GM12864 (cell line): ENCODE measurements around the gene SIM1.

ENCODE experiments used
- DNase-seq: peaks from one replicate; pipeline ENCODE4 v3.0.0-alpha.2; 2011; ENCODE audit warnings: low read depth
- H3K4me3 ChIP-seq: 2 replicates; pipeline ENCODE4 v1.5.1; 2011; ENCODE audit warnings: mild to moderate bottlenecking, low read depth, low read length, control low read depth
- TF ChIP-seq, protein P1 (sequence below): IDR thresholded peaks from 2 replicates; pipeline ENCODE4 v1.5.1; 2011; ENCODE audit warnings: low read depth, mild to moderate bottlenecking, moderate library complexity, low read length, control low read depth, inconsistent platforms; ENCODE audit errors: missing control alignments

The SIM1 gene

DNA sequence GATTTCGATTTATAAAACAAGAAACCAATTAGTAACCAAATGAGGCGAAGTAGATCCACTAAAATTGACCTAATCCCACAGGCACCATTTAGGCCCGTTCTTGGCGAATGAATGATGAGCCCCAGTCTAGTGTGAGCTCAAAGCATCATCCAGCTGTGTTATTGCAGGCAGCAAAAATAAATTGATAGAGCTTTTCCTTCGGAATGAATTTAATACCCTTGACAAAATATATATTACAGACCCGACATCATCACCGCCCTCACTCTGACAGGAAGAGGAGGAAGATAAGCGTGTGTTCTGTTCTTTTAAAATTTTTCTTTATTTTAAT lies 7.8 kb downstream of the SIM1 start:
- TF ChIP-seq, protein P1, sequence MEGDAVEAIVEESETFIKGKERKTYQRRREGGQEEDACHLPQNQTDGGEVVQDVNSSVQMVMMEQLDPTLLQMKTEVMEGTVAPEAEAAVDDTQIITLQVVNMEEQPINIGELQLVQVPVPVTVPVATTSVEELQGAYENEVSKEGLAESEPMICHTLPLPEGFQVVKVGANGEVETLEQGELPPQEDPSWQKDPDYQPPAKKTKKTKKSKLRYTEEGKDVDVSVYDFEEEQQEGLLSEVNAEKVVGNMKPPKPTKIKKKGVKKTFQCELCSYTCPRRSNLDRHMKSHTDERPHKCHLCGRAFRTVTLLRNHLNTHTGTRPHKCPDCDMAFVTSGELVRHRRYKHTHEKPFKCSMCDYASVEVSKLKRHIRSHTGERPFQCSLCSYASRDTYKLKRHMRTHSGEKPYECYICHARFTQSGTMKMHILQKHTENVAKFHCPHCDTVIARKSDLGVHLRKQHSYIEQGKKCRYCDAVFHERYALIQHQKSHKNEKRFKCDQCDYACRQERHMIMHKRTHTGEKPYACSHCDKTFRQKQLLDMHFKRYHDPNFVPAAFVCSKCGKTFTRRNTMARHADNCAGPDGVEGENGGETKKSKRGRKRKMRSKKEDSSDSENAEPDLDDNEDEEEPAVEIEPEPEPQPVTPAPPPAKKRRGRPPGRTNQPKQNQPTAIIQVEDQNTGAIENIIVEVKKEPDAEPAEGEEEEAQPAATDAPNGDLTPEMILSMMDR: no peak
- DNase-seq: no peak
- no peak overlapping the region for H3K4me3 ChIP-seq

DNA sequence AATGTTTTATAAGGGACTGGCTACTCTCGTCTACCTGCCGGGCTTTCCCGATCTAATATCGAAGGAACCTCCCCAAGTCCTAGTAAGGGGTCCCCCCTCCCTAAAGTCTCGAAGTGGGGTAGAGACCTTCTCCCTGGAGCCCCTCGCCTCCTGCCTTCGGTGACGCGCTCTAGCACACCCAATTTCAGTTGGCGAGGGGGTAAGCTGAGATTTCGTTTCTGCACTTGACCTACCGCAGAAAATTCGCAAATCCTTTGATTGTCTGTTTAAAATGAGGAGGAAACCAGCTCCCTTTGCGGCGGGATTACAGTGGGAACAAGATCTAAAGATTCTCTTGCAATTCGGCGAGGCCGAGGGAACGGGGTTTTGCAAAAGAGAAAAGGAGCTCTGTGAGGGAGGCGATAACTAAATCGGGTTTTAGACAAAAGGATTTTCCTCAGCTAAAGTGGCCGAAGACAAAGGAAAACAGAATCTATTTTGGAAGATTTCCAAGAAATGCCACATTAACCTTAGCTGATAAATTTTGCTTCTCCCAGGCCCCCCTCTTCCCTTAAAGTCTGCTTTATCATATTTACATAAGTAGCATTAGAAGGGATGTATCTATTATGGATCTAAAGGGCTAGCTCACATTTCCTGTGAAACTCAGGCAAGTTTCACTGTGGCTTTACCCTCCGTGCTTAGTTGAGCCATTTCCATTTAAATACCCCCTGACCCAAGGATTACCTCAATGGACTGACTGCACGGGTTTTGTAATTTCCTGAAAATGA lies 8.4 kb downstream of the SIM1 start:
- TF ChIP-seq, protein P1: no peak
- DNase-seq: no peak
- H3K4me3 ChIP-seq: no peak overlapping the region

DNA sequence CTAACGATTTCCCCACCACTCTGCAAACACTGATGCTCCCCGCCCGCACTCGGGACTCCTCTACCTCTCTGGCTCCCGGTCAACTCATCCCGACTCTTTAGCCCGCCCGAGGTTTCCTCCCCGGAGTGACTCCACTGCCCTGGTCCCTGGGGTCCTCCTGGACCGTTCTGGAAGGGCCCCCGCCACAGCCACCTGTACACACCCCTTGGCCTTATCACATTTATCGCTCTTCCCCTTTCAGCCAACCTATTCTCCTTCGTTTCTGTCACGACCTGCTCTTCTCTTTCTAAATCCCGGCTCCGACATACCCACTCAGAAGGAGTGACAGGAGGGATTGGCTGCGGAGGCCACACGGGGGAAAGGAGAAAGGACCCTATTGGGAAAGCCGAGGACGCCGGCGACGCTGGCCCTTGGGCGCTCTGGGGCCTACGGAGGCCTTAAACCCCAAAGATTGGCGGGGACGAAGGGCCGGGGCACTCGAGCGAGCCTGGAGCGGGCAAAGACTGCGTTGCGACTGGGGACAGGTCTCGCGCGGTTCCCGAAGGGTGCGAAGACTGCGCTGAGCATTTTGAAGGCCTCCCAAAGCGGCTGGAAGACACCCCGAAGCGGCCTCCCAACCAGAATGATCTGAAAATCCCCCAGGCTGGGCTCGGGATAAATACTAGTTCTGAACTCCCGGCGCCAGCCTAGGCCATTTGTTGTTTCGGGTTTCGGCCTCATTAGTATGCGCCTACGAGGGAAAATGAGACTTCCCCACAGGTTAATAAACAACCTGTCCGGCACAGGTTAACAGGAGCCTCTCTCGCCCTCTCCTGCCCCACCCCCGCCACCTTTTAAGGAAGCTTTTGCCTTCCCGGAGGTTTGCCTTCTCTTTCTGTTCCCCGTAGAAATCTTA lies 9.2 kb downstream of the SIM1 start:
- no peak for DNase-seq
- H3K4me3 ChIP-seq: no peak overlapping the region
- TF ChIP-seq, protein P1: no peak

DNA sequence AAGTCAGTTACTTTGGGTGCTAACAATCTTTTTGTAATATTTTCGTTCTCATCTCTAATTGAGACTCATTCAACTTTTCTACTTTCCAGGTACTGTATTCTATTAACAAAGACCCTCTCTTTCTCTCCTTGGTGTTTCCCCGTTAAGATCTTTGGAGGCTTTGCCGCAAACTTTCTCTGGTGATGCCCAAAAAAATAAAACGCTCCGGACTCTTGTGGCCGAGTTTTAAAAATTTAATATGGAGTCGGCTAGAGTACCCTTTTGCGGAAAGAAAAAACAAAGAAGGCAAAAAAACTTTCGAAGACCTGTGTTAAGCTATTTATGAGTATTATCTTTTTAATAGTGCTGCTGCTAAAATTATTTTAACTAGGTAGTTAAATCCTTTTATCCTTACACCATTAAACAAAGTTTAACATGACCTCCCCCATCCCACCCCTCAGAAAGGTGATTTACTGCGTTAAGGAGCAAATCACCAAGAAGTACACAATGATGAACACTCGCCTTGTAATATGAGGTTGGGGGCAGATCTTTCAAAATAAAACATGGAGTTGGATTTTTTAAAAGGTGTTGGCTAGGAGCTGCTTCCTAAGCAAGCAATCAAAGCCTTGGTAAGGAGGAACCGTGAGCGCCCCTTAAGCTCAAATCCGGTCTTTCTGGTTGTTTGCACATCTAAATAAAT lies 10.0 kb downstream of the SIM1 start:
- no peak overlapping the region for H3K4me3 ChIP-seq
- TF ChIP-seq, protein P1: no peak
- DNase-seq: no peak

DNA sequence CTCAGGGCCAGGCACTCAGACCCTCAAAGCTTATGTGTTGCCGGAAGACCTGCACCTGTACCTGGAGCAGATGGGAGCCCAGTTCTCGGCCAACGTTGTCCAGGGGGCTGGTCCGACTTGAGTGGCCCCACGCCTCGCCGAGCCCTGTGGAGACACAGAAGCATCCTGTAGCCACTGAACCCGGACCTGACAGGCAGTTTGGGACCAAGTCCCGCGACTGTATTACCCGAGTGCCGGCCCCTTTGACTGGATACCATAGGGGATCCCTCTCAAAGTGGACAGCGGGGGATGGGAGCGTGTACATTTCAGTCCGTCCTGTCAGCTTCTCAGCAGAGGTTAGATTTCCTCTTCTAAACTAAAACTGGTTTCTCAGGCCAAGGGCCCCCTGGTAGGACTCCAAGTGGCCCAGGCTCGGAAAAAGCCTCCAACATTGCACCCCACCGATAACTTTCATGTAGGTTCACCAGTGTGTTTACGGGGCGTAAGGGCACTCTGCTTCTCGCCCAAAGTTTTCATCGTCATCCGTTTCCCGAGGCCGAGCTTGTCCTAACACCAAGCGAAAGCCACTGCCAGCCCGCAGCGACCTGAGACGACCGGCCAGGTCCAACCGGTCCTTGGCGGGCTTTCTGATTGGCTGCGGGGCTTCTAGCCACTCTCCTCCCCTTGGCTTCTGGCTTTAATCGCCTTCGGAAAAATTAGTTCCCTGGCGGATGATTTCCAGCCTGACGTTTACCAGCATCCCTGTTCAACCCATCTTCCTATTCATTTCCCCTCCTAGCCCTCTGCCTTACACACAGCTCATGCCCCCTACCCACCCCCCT lies 10.8 kb downstream of the SIM1 start:
- no peak for DNase-seq
- H3K4me3 ChIP-seq: no peak overlapping the region
- TF ChIP-seq, protein P1: no peak

DNA sequence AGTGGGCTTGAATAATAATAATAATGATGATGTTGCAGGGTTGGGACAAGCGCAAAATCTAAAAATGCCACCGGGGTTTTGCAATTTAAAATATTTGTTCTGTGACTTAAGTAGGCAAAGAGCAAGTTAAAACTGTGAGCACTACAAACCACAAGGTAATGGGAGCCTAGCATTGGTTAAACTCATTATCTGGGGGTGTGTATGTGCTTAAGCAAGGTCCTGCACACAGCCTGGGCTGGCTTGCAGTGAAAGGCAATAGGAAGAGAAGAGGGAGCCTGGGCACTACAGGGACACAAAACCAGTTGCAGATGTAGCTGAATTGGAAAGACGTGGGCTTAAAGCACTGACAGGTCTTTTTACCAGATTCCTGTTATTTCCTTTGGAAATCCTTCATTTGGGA lies 11.7 kb downstream of the SIM1 start:
- TF ChIP-seq, protein P1: no peak
- no peak overlapping the region for H3K4me3 ChIP-seq
- DNase-seq: no peak
